Measurements from ENCODE around the gene PLEKHG7. TPM values are rescaled to one million over a fixed set of nuclear protein-coding genes. Genes with fewer than 3 reads are reported as not detected.
"Not testable (repeated sequence)": the region's sequence is repeated elsewhere in the genome, so short reads cannot be mapped to it uniquely, and the experiment has no call there.

PLEKHG7 gene, protein sequence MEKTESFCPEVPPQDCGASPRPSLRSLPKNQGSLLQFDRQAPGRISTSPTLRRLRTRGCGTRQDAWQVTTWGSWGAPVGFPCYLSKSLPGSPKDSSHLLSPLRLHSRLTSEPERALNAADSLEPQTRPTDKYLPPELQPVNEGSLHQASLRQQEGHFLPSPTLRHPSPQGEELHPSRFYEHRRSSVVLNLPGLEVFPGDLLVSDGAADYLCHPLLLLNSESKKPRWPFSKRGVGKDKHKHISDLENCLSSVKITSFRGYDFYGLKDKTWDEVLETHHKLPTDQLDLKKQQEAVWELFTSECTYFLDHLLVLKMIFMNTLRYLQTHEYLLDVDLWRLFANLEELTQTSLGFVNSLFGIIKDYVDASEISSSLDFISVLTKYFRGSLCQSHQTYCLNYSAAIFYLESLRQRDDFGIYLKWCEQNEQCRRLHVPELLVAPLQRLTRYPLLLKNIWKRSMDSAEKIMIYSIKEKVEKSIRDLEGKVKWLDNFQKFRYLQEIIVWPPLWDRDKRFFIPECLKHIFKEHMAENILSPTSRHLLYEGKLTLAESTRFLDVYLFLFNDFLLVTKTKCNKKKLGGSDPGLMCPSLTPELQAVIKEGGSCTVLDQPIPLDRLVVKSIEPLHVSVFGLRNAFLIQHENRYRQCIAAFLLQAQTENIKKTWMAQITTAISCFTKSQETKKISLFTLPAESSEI
- total RNA-seq, result not detected
- under 1 TPM in 1 of 2 donors, not detected in 1; 0.04 TPM for polyA plus RNA-seq
- long read RNA-seq, donor 1, result 0 reads
- long read RNA-seq, donor 2, result 0 reads
- long read RNA-seq, donor 3, result 0 reads

DNA sequence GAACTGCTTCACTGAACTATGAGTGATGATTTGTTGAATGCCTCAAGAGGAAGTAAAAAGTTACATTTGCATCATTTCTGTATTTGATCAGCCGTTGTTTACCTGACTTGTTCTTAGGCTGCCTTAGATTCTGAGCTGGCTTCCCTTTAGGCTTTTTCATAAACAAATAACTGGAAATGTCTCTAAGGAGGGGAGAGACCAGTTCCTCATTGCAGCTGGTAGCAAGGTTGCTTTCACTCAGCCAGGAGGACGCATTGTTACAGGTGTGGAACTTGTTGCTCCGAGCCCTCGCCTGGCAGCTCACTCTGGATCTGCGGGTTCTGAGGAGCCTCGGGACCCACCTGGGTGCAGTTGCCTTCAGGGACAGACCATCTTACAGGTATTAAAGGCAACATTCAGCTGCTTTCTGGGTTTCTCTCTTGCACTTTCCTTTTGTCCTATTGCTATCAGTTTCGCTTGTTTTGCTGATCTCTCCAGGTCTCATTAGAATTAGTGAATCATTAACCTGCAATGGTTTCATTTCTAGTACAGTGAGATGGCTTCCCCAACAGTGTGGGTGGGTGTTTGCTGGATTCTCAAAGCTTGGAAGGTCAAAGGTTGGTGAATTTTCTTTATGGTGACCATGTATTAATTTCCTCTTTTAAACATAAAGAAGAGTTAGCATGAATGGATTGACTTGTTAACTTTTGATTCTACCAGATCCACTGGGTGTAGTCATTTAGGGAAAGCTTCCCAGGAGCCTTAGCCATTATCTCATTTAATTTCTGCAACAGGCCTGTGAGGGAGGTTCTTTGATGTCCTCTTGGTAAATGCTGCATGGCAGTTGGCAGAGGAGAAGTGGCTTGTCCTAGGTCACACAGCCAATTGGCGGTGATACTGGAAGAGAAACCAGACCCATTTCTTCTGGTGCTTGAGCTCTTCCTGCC lies at the start of gene PLEKHG7:
Gene PLEKHG7, plus strand, starts transcription at position 236 of the 926 bp plus-strand sequence. CDS start 3,643 bp downstream, outside the sequence.
- peaks cover 0 to under 1% (median 0%) of the 10 kb centered on the region in 11 donors for H3K9me3 ChIP-seq
- no peak within 1 kb of the TSS for H3K27ac ChIP-seq
- no peak for ATAC-seq
- peaks cover 0 to 4% (median 0%) of the 10 kb centered on the region in 9 donors for H3K4me1 ChIP-seq
- DNase-seq, result no peak
- intact Hi-C loops (cut with DNase I), result no loop called here
- no peaks in the 10 kb centered on the region for H3K27me3 ChIP-seq
- WGBS, 2 donors, result 91 to 93% methylated on average over 8 of the region's 8 CpGs
- no peaks in the 10 kb centered on the region for H3K36me3 ChIP-seq
- H3K4me3 ChIP-seq, result no peak within 1 kb of the TSS
- TF ChIP-seq, protein P1, sequence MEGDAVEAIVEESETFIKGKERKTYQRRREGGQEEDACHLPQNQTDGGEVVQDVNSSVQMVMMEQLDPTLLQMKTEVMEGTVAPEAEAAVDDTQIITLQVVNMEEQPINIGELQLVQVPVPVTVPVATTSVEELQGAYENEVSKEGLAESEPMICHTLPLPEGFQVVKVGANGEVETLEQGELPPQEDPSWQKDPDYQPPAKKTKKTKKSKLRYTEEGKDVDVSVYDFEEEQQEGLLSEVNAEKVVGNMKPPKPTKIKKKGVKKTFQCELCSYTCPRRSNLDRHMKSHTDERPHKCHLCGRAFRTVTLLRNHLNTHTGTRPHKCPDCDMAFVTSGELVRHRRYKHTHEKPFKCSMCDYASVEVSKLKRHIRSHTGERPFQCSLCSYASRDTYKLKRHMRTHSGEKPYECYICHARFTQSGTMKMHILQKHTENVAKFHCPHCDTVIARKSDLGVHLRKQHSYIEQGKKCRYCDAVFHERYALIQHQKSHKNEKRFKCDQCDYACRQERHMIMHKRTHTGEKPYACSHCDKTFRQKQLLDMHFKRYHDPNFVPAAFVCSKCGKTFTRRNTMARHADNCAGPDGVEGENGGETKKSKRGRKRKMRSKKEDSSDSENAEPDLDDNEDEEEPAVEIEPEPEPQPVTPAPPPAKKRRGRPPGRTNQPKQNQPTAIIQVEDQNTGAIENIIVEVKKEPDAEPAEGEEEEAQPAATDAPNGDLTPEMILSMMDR (IDR thresholded peaks at IDR 0.05), result no peak

DNA sequence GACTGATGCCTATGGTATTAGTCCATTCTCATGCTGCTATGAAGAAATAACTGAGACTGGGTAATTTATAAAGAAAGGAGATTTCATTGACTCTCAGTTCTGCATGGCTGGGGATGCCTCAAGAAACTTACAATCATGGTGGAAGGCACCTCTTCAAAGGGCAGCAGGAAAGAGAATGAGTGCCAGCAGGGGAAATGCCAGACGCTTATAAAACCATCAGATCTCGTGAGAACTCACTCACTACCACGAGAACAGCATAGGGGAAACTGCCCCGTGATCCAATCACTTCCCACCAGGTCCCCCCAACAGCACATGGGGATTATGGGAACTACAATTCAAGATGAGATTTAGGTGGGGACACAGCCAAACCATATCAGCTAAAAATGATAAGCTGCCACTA lies 48.5 kb upstream of the PLEKHG7 start:
- not testable (repeated sequence) for H3K27me3 ChIP-seq
- WGBS, 2 donors, result 89 to 95% methylated on average over 4 of the region's 4 CpGs
- intact Hi-C loops (cut with DNase I), result loop anchor here in 3 of 10 donors (5.0 kb wide), 3 partner anchors 1272 to 1292 kb away; no protein-coding TSS in a partner anchor

DNA sequence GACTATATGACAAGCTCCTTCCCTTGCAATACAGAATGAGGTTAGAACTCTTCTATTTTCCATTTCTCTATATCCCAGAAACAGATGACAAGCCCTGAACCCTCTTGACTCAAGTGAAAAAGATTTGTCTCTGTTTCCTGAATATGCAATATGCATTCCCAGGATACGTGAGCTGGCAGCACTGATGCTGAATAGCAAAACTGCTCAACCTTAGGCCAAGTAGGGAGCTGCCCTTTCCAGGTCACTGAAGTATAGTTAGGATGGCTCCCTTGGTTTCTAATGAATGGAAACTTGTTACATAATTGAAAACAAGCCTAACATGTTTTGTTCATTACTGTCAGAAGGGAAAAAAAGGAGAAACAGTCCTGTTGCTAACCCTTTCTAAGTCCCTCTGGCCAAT lies 47.9 kb upstream of the PLEKHG7 start:
- DNase-seq (no peak), ATAC-seq (peak in 6 of 8 donors; percentile 33 to 71 (median 60))
- TF ChIP-seq, protein P1 (IDR thresholded peaks at IDR 0.05), result no peak
- no peaks in the 10 kb centered on the region for H3K27me3 ChIP-seq
- intact Hi-C loops (cut with DNase I), result loop anchor here in 3 of 10 donors (5.0 kb wide), 3 partner anchors 1273 to 1293 kb away; no protein-coding TSS in a partner anchor
- H3K36me3 ChIP-seq, result no peaks in the 10 kb centered on the region
- H3K4me1 ChIP-seq, result peaks cover 0 to 5% (median 0%) of the 10 kb centered on the region in 9 donors
- WGBS, 2 donors, result 47 to 61% methylated on average over 1 of the region's 1 CpG
- H3K4me3 ChIP-seq, result no peak overlapping the region
- peak overlapping the region in 3 of 10 donors; percentile 11 to 39 (median 19) for H3K27ac ChIP-seq
- no peaks in the 10 kb centered on the region for H3K9me3 ChIP-seq

More for the DNA sequence above, 48.5 kb upstream of the PLEKHG7 start:
- not testable (repeated sequence) for ATAC-seq, H3K36me3 ChIP-seq, H3K4me3 ChIP-seq, DNase-seq, H3K9me3 ChIP-seq
- Histone ChIP-seq H3K27ac (peak overlapping the region in 2 of 10 donors; percentile 11 to 39), H3K4me1 (peaks cover 0 to 11% (median 0%) of the 10 kb centered on the region in 9 donors)

DNA sequence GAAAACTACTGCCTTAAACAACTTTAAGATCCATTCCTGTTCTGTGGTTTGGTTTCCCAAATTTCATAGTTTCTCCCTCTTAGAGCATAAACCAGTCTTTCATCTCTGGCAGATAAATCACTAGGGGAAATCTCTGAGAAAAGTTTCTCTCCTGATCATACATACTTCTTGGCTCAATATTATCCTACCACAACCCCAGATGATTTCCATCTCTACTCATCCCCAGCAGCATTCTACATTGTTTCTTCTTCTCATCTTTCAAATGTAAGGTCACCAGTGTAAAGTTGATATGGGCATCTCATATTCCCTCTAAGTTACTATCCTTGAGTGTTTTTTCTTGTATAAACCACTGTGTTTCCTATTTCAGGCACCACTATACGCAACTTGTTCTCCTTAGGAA lies 45.9 kb upstream of the PLEKHG7 start:
- TF ChIP-seq, protein P1 (IDR thresholded peaks at IDR 0.05), result no peak
- Histone ChIP-seq H3K9me3 (no peaks in the 10 kb centered on the region), H3K4me3 (no peak overlapping the region), H3K4me1 (peaks cover 0 to 5% (median 0%) of the 10 kb centered on the region in 9 donors), H3K27ac (no peak overlapping the region), H3K27me3 (no peaks in the 10 kb centered on the region), H3K36me3 (no peaks in the 10 kb centered on the region)
- DNase-seq (no peak), ATAC-seq (no peak)
- 95 to 96% methylated on average over 1 of the region's 1 CpG for WGBS, 2 donors
- intact Hi-C loops (cut with DNase I), result no loop called here
